HG03095 (cell line): Measurements from ENCODE around the gene RNF187.

Experiments used
- ATAC-seq: cut with Tn5 transposase; IDR thresholded peaks from one replicate; pipeline ENCODE4 v1.9.1; 2021; ENCODE audit warnings: moderate library complexity; ENCODE audit not compliant: unreplicated experiment

RNF187 gene

DNA sequence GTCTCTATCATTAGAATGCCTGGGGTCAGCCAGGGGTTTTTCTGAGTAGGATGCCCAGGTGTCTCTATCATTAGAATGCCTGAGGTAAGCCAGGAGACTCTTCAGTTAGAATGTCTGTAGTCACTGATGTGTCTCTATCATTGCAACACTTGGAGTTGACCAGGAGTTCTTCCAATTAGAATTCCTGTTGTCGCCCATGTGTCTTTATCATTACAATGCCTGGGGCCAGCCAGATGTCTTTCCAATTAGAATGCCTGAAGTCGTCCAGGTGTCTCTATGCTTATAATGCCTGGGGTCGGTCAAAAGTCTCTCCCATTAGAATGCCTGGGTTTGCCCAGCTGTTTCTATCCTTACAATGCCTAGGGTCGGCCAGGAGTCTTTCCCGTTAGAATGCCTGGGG lies 55.8 kb downstream of the RNF187 start:
- no peak for ATAC-seq

- no peak for ATAC-seq
Measured at GRCh38 chr1:228543396-228543795, 56.2 kb downstream of the RNF187 start.

GRCh38 chr1:228544021-228544850 lies 57.1 kb downstream of the RNF187 start:
- ATAC-seq = no peak

DNA sequence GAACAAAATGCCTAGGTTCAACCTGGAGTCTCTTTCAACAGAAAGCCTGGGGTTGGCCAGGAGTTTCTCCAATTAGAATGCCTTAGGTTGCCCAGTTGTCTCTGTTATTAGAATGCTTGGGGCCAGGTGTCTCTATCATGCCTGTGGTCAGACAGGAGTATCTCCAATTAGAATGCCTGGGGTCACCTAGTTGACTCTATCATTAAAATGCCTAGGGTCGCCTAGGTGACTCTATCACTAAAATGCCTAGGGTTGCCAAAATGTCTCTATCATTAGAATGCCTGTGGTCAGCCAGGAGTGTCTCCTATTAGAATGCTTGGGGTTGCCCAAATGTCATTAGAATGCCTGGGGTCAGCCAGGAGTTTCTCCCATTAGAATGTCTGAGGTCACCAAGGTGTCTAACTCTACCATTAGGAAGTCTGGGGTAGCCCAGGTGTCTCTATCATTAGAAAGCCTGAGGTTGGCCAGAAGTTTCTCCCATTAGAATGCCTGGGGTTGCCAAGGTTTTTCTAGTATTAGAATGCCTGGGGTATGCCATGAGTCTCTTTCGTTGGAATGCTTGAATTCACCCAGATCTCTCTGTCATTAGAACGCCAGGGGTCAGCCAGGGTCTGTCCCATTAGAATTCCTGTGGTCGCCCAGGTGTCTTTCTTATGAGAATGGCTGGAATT lies 57.9 kb downstream of the RNF187 start:
- ATAC-seq = no peak
